Fibroblast of the conjunctiva (primary cell): ENCODE data around the gene THUMPD1.
A peak's percentile ranks its signal among the peaks of the same experiment; 100 is the strongest.
"Not testable (repeated sequence)": the region's sequence is repeated elsewhere in the genome, so short reads cannot be mapped to it uniquely, and the experiment has no call there.

Experiments used
- DNase-seq: peaks from one replicate; pipeline ENCODE4 v3.0.0-alpha.2; 2010; ENCODE audit warnings: low read depth

Gene THUMPD1

DNA sequence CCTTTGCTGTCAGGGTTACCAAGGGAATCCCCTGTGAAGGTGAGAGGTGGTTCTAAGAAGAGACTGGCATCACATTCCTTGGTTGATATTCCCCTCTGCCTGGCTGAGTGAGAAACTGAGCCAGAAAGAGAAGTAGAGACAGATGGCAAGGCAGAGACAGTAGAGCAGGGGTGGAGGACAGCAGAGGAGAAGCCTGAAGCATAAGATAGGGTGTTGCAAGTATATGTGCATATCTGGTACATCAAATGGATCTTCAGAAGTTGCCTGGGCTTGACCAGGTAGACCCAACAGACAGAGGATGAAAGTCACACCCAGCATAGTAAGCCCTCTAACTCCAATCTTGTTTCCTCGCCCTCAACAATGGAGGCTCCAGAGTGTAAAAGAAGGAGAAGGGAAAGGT, 7.9 kb upstream of the THUMPD1 start:
- DNase-seq, result no peak

DNA sequence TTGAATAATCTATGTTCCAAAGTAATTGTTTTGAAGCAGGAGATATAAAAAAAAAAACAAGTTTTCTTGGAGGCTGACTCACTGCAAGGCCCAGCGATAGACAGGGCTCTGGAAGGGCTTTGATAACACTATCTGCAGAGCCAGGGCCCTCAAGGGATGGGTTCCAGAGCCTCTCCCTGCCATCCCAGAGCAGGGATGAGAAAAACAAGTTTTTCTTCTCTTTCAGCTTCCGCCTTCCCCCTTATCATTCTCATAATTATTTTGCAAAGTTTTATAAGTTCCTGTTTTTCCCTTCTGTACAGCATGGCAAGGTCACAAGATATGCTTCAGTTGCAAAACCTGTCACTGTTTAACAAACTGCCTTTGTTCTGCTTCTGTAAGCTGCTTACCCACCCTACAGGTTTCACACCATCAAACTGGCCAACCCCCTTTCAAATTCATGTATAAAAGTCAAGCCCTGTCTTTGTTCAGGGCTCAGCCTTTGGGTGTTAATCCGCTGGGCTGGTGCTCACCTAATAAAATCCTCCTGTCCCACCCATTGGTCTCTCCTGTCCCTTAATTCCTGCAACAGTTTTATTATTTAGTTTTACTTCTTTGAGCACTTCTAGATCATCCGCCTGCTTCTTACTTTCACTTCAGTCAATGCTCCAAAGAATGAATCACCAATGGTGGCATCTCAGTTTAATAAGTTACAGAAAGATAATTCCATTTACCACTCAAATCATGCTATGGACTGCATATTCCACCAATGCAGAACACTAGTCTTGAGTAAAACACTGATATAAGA, 5.6 kb upstream of the THUMPD1 start:
- no peak for DNase-seq

DNA sequence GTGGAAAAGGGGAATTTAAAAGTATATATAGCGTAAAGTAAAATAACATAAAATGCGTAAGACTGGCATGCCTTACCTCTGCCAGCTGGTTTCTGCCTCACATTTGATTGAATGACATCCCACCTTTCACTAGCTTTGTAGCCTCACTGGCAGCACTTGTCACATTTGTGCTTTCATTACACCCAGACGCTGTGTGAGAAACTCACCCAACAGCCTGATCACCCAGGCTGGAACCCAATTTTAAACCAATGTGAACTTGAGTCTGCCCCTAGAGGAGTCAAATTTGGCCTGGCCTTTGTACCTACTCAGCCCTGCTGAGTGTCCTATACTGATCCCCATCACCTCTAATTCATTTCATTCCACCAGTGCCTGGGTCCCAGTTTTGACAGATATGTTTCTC, 4.8 kb upstream of the THUMPD1 start:
- DNase-seq, result no peak

DNA sequence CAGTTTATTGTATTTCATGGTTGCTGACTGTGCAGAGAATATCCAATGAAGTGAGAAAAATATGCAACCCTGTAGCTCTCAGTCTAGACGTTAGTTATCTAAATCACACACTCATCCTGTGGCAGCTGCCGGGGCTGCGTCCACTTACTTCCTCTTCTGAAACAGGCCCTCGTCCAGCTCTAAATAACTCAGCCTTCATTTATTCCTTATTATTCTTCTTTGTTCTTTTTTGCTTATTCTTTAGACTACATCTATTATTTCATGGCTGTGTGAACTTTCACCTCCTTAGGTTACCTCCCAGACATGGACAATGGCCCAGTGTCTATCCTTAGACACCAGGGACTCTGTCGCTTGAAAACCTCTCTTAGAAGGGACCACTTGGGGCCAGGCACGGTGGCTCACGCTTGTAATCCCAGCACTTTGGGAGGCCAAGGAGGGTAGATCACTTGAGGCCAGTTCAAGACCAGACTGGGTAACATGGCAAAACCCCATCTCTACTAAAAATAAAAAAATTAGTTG, 3.4 kb upstream of the THUMPD1 start:
- no peak for DNase-seq

DNA sequence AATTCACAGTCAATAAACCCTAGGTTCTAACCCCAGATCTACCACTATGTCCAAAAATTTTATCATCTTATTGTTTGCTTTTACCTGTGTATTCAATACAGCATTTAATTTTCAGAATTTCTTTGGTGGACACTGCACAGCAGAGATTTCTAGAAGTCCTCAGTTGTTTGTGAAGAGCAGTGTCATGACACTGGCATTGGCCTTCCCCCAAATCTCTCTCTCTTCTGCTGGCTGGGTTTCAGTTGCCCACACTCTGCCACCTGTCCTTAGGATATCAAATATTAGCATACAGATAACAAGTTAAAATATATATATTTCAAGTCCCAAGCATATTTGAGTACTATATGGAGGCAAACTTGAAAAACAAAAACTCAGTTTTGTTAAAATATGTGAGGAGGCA, 2.0 kb upstream of the THUMPD1 start:
- no peak for DNase-seq

DNA sequence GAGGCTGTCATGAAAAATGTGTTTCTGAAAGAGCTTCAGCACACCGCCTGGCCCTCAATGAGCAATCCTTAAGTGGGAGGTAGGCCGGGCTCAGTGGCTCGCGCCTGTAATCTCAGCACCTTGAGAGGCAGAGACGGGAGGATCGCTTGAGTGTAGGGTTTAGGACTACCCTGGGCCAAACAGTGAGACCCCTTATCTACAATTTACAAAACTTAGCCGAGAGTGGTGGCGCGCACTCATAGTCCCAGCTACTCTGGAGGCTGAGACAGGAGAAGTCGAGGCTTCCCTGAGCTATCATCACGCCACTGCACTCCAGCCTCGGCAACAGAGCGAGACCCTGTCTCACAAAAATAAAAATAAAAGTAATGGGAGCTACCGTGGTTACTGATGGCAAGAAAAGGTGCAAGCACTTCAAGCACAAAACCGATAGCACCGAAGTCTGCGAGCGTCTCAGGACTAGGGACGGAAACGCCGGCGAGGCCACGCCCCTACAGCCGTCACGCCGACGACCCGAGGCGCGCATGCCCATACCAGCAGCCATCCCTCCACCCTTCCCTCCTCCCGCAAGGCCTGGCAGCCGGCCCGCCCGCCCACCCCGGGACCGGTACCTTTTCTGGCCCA, 607 bp downstream of the THUMPD1 start:
- peak; percentile 68 for DNase-seq

DNA sequence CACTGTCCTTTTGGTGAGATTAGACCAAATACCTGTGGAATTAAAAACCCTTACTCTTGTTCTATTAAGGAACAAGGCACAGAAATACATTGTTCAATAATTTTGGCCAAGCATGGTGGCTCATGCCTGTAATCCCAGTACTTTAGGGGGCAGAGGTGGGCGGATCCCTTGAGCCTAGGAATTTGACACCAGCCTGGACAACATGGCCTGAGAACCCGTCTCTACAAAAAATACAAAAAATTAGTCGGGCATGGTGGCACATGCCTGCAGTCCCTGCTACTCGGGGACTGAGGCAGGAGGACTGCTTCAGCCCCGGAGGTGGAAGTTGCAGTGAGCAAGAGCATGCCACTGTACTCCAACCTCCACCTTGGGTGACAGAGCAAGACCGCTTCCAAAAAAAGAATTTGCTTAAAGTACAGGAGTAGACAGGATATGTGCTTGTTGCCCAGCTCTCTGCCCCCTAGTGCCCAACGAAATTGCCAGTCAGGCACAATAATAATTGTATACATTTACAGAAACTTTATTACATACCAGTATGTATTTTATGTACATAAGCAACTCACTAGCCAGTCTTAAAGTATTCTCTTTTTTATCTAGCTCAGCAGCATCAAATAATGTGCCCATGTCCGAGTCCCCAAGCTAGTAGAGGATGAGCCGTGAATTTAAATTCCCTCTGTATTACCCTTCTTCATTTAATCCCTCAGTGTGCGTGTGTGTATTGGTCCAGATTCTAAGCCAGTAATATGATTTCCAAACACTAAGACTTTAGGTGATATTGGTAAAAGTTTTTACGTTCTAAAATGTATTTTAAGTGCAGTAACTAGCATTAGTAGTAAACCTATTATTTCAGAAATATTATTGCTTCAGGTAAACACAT, 1.4 kb downstream of the THUMPD1 start:
- DNase-seq, result no peak

DNA sequence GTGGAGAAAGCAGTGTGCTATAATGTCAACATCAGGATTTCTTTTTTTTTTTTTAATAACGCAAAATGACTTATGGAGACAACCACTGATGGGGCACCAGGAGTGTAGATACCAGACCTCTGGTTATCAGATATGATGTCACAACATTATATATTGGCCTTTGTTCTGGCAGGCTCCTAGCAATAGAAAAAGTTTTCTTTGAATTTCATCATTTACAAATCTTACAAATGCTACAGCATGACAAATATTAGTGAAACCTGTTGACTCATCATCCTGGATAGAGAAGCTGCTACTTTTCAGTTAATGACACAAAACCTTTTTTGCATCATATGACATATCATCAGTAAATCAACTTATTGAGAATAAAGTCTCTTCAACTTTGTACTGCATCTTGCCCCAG, 6.1 kb downstream of the THUMPD1 start:
- no peak for DNase-seq

DNA sequence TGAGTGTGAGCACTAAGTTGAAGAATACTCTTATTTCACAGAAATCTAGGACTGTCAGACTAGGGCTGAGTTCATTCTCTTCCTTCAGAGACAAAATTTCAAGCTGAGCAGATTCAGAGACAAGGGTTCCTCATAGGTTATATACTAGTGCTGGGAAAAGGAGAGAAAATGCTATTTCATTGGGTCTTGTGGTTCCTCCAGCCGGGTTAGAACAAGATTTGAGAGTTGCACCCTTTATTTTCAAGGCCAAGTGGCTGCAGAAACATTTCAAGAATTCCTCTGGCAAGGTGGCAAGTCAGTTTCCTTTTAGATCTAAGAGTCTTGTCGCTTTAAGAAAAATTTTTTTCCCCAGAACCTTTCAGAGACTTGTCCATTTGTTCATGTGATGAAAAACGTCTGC, 6.8 kb downstream of the THUMPD1 start:
- DNase-seq, result no peak

DNA sequence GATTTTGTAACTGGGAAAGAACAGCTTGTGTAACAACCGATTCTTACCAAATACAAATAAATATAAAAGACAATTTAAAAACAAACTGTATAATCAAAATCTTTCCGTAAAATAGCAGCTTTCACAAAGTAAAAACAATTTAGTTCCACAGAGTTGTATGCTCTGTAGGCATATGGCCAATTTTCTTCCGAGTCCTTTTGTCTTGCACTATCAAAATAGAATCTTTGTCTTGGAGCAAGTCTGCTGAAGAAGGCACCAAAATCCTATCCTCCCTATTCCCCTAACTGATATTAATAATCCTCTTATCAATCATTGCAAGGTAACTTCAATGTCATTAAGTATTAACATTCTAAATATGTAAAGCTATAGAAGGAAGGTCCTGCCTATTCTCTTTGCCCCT, 7.6 kb downstream of the THUMPD1 start:
- DNase-seq, result no peak

DNA sequence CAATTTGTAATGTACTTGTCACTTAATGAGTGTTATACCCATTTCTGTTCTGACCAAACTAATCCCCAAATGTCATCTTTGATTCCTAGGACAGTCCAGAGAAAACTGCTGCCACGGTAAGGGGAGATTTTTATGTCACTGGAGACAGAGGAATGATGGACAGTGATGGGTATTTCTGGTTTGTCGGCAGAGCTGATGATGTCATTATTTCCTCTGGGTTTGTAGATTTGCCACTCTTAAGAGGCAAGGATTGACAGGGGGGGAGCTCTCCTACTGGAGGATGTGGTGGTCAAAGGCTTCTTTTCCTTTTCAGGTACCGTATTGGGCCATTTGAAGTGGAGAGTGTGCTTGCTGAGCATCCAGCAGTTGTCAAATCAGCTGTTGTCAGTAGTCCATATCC, 12.5 kb downstream of the THUMPD1 start:
- DNase-seq, result no peak

DNA sequence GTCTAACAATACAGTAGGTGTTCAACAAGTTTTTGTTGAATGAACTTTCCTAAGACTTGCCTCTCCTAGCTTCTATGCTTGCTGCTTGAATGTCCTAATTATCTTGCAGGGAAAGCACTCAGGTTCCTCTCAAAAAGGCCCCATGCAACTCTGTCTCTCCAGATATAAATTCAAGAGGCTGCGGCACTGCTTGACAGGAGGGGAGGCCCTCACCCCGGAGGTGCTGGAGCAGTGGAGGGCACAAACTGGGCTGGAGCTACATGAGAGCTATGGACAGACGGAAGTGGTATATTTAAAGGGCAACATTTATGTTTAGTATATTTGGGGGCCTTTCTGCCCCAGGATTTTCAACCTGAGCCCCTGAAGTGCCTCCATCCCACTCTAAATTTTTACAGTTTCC, 14.4 kb downstream of the THUMPD1 start:
- DNase-seq, result no peak

DNA sequence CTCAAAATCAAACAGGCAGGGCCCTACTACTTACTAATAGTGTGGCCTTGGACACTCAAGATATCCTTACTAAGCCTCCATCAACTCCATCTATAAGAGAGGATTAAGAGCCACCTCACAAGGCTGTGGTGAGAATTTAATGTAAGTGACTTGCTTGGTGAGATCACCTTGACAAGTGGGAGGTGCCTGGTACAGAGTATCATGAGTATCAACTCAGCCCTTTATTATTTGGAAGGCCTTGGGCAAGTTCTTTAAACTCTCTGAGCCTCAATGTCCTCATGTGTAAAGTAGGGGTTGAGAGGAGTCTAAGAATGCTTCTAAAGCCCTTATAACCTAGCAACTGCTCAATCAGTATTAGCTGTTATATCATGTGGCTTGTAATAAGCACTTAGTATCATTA, 15.0 kb downstream of the THUMPD1 start:
- DNase-seq, result no peak

DNA sequence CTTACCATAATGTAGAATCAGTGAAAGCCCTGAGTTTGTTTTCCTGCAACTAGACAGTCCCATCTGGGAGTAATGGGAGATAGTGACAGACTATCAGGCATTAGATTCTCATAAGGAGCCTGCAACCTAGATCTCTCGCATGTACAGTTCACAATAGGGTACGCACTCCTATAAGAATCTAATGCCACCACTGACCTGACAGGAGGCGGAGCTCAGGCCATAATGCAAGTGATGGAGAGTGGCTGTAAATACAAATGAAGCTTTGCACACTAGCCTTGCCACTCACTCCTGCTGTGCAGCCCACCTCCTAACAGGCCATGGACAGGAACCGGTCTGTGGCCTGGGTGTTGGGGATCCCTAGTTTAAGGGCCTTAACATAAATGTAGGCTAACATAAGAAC, 21.4 kb downstream of the THUMPD1 start:
- no peak for DNase-seq

DNA sequence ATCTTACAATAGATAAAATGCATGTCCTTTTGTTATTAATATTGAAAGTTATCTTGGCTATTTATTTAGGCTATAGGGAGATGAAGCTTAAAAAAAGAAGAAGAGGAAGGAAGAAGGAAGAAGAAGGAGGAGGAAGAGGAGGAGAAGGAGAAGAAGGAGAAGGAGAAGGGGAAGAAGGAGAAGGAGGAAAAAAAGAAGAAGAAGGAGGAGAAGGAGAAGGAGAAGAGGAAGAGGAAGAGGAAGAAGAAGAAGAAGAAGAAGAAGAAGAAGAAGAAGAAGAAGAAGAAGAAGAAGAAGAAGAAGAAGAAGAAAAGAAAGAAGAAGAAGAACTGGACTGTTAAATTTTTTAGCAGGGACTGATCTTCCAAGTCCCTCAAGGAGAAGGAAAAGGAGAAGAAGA, 23.9 kb downstream of the THUMPD1 start:
- not testable (repeated sequence) for DNase-seq

DNA sequence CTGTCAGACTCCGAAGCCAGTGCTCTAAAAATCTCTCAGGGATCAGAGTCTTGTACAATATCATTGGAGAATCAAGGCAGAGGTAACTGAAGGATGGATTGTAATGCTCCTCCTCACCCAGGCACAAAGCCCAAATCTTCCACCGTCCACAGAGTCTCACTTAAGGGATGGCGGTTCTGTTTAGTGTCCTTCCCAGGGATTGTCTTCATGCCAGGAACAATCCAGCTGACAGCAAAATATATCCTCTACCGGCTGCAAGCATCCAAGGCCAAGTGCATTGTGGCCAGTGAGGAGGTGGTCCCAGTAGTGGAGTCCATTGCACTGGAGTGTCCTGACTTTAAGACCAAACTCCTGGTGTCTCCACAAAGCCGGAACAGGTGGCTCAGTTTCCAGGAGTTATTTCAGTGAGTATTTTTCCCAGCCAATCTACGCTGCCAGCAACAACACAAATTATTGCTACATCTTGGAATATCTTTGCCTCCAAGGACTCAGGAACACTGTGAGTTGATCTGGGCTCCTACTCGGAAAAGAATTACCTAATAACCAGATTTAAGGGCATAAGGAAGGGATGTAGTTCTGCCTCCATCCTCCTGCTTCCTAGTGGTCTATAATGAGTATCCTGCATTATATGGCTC, 30.2 kb downstream of the THUMPD1 start:
- DNase-seq, result no peak

DNA sequence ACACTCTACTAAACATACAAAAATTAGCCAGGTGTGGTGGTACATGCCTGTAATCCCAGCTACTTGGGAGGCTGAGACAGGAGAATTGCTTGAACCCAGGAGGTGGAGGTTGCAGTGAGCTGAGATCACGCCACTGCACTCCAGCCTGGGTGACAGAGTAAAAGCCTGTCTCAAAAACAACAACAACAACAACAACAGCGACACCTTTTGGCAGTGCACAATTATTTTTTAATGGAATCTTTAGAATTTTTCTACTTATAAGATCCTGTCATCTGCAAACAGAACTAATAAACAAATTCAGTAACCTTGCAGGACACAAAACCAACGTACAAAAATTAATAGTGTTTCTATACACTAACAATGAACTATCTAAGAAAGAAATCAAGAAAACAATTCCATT, 33.5 kb downstream of the THUMPD1 start:
- not testable (repeated sequence) for DNase-seq

DNA sequence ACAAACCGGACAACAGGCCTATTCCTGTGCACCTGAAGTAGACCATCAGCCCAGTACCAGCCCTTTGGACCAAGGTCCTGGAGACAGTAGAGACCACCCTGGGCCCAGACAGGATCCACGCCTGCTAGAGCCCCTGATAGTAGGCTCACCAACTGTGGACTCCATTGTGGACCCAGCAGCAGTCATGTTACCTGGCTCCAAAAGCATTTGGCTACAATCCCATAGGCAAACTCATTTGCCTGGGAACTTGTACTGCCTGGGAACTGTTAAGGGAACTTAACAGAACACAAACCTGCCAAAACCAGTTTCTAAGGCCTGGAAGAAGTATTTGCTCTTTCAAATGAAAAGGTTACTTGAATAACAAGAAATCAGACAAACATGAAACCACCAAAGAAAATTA, 34.2 kb downstream of the THUMPD1 start:
- DNase-seq, result no peak

DNA sequence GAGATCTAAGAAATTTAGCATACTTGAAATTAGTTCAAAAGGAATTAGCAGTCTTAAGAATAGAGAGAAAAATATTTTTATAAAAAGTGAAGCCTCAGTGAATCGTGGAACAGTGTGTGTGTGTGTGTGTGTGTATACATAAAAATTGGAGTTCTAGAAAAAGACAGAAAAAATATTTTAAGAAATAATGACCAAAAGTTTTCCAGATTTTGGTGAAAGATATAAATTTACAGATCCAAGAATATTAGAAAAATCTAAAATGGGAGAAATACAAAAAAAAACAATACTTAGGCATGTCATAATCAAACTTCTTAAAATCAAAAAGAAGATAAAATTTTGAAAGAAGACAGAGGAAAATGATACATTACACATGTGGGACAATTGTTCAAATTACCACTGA, 35.6 kb downstream of the THUMPD1 start:
- not testable (repeated sequence) for DNase-seq

DNA sequence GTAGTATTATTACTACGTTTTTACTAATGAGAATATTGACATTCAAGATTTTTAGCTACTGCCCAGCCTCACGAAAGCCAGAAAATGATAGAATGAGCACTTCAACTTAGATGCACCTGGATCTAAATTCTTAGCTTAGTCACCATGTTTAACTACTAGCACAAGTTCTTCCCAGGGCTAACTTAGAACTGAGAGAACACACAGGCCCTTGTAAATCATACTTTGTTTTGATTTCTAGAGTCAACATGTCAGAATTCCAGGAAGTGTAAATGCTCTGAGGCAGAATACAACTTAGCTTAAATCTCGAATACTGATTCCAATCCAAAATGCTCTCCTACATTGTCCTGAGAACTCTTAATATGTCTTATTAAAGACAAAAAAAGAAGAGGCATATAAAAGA, 37.3 kb downstream of the THUMPD1 start:
- DNase-seq, result no peak

DNA sequence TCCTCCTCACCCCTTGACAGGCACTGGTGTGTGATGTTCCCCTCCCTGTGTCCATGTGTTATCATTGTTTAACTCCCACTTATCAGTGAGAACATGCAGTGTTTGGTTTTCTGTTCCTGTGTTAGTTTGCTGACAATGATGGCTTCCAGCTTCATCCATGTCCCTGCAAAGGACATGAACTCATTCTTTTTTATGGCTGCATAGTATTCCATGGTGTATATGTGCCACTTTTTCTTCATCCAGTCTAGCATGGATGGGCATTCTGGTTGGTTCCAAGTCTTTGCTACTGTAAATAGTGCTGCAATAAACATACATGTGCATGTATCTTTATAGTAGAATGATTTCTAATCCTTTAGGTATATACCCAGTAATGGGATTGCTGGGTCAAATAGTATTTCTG, 39.9 kb downstream of the THUMPD1 start:
- DNase-seq, result not testable (repeated sequence)

DNA sequence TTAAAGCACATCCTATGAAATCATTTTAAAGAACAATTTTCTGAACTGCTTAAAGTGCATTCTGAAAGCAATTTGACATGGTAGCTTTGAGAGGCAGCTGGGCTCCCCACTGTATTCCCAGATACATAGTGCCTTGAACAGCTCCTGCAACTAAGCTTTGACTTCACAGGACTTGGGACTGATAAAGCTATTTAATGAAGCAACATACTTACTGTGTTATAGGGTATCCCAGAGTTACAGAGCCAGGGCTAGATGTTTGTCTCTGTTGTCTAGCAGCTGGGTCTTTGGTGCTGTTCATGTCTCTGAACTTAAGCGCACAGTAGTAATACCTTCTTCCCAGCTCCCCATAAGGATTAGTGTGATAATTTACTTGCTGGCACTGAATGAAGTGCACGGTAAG, 45.0 kb downstream of the THUMPD1 start:
- DNase-seq, result no peak
